Measurements from ENCODE around the gene LRRC7. TPM values are rescaled to one million over a fixed set of nuclear protein-coding genes. Genes with fewer than 3 reads are reported as not detected.

The LRRC7 gene
- total and polyA plus RNA-seq, 12 donors = under 0.01 to 3.4 (median 0.32) TPM; not detected in 3

DNA sequence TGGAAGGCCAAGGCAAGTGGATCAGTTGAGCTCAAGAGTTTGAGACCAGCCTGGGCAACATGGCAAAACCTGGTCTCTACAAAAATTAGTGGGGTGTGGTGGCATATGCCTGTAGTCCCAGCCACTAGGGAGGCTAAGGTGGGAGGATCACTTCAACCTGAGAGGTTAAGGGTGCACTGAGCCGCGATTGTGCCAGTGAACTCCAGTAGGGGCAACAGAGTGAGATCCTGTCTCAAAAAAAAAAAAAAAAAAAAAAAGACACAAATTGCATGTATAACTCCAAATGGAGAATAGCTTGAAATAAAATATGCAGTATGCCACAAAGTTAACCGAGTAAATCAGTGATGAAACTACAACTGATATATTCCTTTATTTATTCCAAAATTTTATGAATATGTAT lies 586.0 kb downstream of the LRRC7 start:
- WGBS, 4 donors = 93 to 100% (median 99%) methylated on average over 3 of the region's 3 CpGs
- H3K27ac ChIP-seq = no peak overlapping the region
- intact Hi-C loops (cut with DNase I) = no loop called here
- H3K9me3 ChIP-seq (replicated peaks in 1 of 3) = no peaks in the 10 kb centered on the region
- H3K4me3 ChIP-seq = no peak overlapping the region
- H3K27me3 ChIP-seq = no peaks in the 10 kb centered on the region
- no peaks in the 10 kb centered on the region for H3K36me3 ChIP-seq (replicated peaks in 1 of 2)
- TF ChIP-seq POLR2A (IDR thresholded peaks at IDR 0.05) = no peak
- TF ChIP-seq, protein P1, sequence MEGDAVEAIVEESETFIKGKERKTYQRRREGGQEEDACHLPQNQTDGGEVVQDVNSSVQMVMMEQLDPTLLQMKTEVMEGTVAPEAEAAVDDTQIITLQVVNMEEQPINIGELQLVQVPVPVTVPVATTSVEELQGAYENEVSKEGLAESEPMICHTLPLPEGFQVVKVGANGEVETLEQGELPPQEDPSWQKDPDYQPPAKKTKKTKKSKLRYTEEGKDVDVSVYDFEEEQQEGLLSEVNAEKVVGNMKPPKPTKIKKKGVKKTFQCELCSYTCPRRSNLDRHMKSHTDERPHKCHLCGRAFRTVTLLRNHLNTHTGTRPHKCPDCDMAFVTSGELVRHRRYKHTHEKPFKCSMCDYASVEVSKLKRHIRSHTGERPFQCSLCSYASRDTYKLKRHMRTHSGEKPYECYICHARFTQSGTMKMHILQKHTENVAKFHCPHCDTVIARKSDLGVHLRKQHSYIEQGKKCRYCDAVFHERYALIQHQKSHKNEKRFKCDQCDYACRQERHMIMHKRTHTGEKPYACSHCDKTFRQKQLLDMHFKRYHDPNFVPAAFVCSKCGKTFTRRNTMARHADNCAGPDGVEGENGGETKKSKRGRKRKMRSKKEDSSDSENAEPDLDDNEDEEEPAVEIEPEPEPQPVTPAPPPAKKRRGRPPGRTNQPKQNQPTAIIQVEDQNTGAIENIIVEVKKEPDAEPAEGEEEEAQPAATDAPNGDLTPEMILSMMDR (IDR thresholded peaks at IDR 0.05) = no peak
- H3K4me1 ChIP-seq (replicated peaks in 1 of 2) = no peaks in the 10 kb centered on the region
- DNase-seq = no peak

DNA sequence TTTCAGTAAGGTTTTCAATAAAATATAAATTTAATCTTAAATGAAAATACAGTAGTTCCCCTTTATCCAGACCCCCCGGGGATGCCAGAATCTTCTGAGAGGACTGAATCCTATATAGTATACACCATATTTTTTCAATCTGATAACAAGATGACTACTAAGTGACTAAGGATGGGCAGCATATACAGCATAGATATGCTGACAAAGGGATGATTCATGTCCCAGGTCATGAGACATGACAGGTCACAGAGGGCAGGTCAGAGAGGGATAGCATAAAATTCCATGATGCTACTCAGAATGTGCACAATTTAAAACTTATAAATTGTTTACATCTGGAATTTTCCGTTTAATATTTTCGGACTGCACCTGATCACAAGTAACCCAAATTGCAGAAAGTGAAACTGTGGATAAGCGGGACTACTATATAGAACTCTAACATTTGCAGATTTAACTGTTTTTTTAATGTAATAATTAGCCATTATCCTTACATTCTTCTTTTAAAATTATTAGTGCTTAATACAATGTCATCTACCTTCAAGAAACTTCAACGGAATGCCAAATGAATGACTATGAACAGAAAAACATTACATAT lies 588.9 kb downstream of the LRRC7 start:
- no peak for DNase-seq
- Histone ChIP-seq H3K4me3 (no peak overlapping the region), H3K36me3 (replicated peaks in 1 of 2) (no peaks in the 10 kb centered on the region), H3K9me3 (replicated peaks in 1 of 3) (no peaks in the 10 kb centered on the region), H3K27me3 (no peaks in the 10 kb centered on the region), H3K4me1 (replicated peaks in 1 of 2) (no peaks in the 10 kb centered on the region), H3K27ac (no peak overlapping the region)
- intact Hi-C loops (cut with DNase I) = no loop called here
- TF ChIP-seq, protein P1 (IDR thresholded peaks at IDR 0.05) = no peak
- TF ChIP-seq POLR2A (IDR thresholded peaks at IDR 0.05) = no peak
- 92 to 97% (median 93%) methylated on average over 5 of the region's 5 CpGs for WGBS, 4 donors

DNA sequence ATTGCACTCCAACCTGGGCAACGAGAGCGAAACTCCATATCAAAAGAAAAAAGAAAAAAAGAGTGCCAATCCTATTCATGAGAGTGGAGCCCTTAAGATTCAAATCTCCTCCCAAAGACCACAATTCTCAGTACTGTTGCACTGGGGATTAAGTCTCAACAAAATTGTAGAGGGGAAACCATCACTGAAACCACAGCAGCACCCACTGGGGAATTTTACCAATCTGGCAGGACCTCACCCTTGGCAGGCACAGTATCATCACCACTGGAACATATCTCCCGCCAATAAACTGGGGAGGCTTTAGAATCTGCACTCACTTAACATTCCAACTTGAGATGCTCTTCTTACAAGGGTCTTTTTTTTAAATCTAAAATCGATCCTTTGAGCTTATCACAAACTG lies 596.6 kb downstream of the LRRC7 start:
- no peaks in the 10 kb centered on the region for H3K9me3 ChIP-seq (replicated peaks in 1 of 3)
- H3K4me1 ChIP-seq (replicated peaks in 1 of 2) = no peaks in the 10 kb centered on the region
- WGBS, 4 donors = 90 to 97% (median 95%) methylated on average over 4 of the region's 4 CpGs
- no peak overlapping the region for H3K4me3 ChIP-seq
- TF ChIP-seq, protein P1 (IDR thresholded peaks at IDR 0.05) = no peak
- TF ChIP-seq POLR2A (IDR thresholded peaks at IDR 0.05) = no peak
- H3K36me3 ChIP-seq (replicated peaks in 1 of 2) = no peaks in the 10 kb centered on the region
- H3K27ac ChIP-seq = no peak overlapping the region
- intact Hi-C loops (cut with DNase I) = no loop called here
- H3K27me3 ChIP-seq = no peaks in the 10 kb centered on the region
- DNase-seq = no peak

DNA sequence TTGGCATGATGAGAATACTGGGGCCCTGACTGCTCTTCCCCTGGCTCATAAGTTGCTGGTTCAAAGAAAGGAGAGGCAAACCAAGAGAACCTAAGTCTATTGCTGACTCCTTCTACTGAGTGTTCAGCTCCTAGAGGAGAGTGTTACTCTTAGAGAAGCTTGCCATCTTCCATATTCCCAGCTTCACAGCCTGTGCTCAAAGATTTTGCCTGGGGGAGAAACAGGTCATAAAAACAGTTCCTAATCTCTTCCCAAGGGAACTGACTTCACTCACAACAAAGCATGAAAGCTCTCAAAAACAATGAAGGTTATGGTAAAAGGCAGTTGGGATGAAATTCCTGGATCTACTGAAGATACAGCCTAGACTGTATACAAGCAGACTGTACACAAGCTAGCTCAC lies 600.6 kb downstream of the LRRC7 start:
- no peak overlapping the region for H3K27ac ChIP-seq
- no peak overlapping the region for H3K4me3 ChIP-seq
- TF ChIP-seq POLR2A (IDR thresholded peaks at IDR 0.05) = no peak
- TF ChIP-seq, protein P1 (IDR thresholded peaks at IDR 0.05) = no peak
- H3K4me1 ChIP-seq (replicated peaks in 1 of 2) = no peaks in the 10 kb centered on the region
- H3K9me3 ChIP-seq (replicated peaks in 1 of 3) = no peaks in the 10 kb centered on the region
- no peak for DNase-seq
- no peaks in the 10 kb centered on the region for H3K36me3 ChIP-seq (replicated peaks in 1 of 2)
- no peaks in the 10 kb centered on the region for H3K27me3 ChIP-seq
- intact Hi-C loops (cut with DNase I) = no loop called here
